Stimulated activated CD4-positive, alpha-beta T cell treated with anti-CD3 and anti-CD28 coated beads, Interleukin-4, amount 100 ng/mL, for 48 hours (primary cell): ENCODE data around the gene PUM2.

Experiments used
- DNase-seq, 2 donors: peaks; one replicate each; pipeline ENCODE4 v3.0.0-alpha.2; 2020; ENCODE audit warnings: low read depth in 2 of 2

The PUM2 gene

GRCh38 chr2:20216130-20217025, 134.3 kb downstream of the PUM2 start:
- no peak for DNase-seq

GRCh38 chr2:20215183-20216040, 135.2 kb downstream of the PUM2 start:
- no peak for DNase-seq

- DNase-seq, result no peak
These were observed 136.0 kb downstream of the PUM2 start for GRCh38 chr2:20214566-20215182.

GRCh38 chr2:20213651-20214565, 136.7 kb downstream of the PUM2 start:
- DNase-seq, result no peak

GRCh38 chr2:20212871-20213503, 137.7 kb downstream of the PUM2 start:
- DNase-seq, result no peak

GRCh38 chr2:20212459-20212870, 138.2 kb downstream of the PUM2 start:
- DNase-seq, result no peak

GRCh38 chr2:20211860-20212458, 138.7 kb downstream of the PUM2 start:
- no peak for DNase-seq

GRCh38 chr2:20211420-20211819, 139.2 kb downstream of the PUM2 start:
- no peak for DNase-seq

GRCh38 chr2:20210462-20210861, 140.2 kb downstream of the PUM2 start:
- DNase-seq, result no peak

- no peak for DNase-seq
These were observed 141.1 kb downstream of the PUM2 start for GRCh38 chr2:20209373-20210109.

GRCh38 chr2:20208476-20208859, 142.2 kb downstream of the PUM2 start:
- DNase-seq, result no peak

- no peak for DNase-seq
These were observed 143.6 kb downstream of the PUM2 start for GRCh38 chr2:20207051-20207450.

- DNase-seq, result no peak
These were observed 144.6 kb downstream of the PUM2 start for GRCh38 chr2:20205915-20206524.

GRCh38 chr2:20205069-20205468, 145.6 kb downstream of the PUM2 start:
- no peak for DNase-seq

- DNase-seq, result no peak
These were observed 147.0 kb downstream of the PUM2 start for GRCh38 chr2:20203521-20204225.

GRCh38 chr2:20203072-20203471, 147.6 kb downstream of the PUM2 start:
- DNase-seq, result no peak

- DNase-seq, result no peak
These were observed 149.0 kb downstream of the PUM2 start for GRCh38 chr2:20201671-20202070.

- DNase-seq, result no peak
These were observed 149.7 kb downstream of the PUM2 start for GRCh38 chr2:20200697-20201555.
